Panc1 (cell line): ENCODE data around the gene RPS6KA6. TPM values are rescaled to one million over a fixed set of nuclear protein-coding genes. Genes with fewer than 3 reads are reported as not detected.
"Not testable (repeated sequence)": the region's sequence is repeated elsewhere in the genome, so short reads cannot be mapped to it uniquely, and the experiment has no call there.

Source experiments
- ATAC-seq: fragments of 200-7000 bp; cut with Tn5 transposase; 2 replicates; pipeline ENCODE4 v1.9.1; 2020; ENCODE audit warnings: mild to moderate bottlenecking, moderate library complexity
- BruUV-seq: library from RNA; stranded (reverse); fragments of 400-500 nt; replicated peaks from 2 replicates; lab custom pipeline; 2021; lab: Mats Ljungman, UMichigan
- CTCF ChIA-PET: fragments of 300-600 bp; sonication (Branson Sonifier 250); formaldehyde crosslinking; loops from one replicate; lab custom pipeline; 2022; ENCODE audit warnings: antibody characterized with exemption; lab: Charles Lee
- POLR2A ChIA-PET: fragments of 300-600 bp; sonication (Branson Sonifier 250); formaldehyde crosslinking; loops from one replicate; lab custom pipeline; 2022; ENCODE audit warnings: antibody characterized with exemption; lab: Charles Lee
- DNase-seq: peaks from one replicate; pipeline ENCODE4 v3.0.0-alpha.2; 2010; ENCODE audit warnings: low read depth, low spot score
- H3K27ac ChIP-seq: 2 replicates; pipeline ENCODE4 v1.5.1; 2011; ENCODE audit warnings: mild to moderate bottlenecking, low read length, inconsistent platforms
- H3K27me3 ChIP-seq: fragments of 200-500 bp; sonication (Bioruptor generic); 2 replicates; pipeline ENCODE4 v1.6.0; 2014; ENCODE audit warnings: low read length, inconsistent platforms; ENCODE audit not compliant: control insufficient read depth, insufficient read depth
- H3K36me3 ChIP-seq: fragments of 200-500 bp; sonication (Bioruptor generic); 2 replicates; pipeline ENCODE4 v1.5.1; 2014; ENCODE audit warnings: inconsistent platforms, mild to moderate bottlenecking, low read length, moderate library complexity; ENCODE audit not compliant: control insufficient read depth, insufficient read depth
- H3K4me1 ChIP-seq: 2 replicates; pipeline ENCODE4 v1.5.1; 2011; ENCODE audit warnings: inconsistent platforms, mild to moderate bottlenecking, low read length, moderate library complexity; ENCODE audit not compliant: control insufficient read depth, insufficient read depth
- H3K4me3 ChIP-seq, 2 experiments: 2 replicates each; pipeline ENCODE4 v1.5.1; 2011 to 2012; ENCODE audit warnings: low read depth in 2 of 2, low read length in 2 of 2, mild to moderate bottlenecking in 2 of 2, inconsistent platforms in 1 of 2, moderate library complexity in 1 of 2
- H3K9me3 ChIP-seq: fragments of 200-500 bp; sonication (Bioruptor generic); 2 replicates; pipeline ENCODE4 v1.5.1; 2014; ENCODE audit warnings: low read depth, mild to moderate bottlenecking, inconsistent platforms, low read length, moderate library complexity; ENCODE audit not compliant: control insufficient read depth, insufficient read depth
- CTCF ChIP-seq: fragments of 450-650 bp; IDR thresholded peaks from 2 replicates; pipeline ENCODE4 v1.5.1; 2017; ENCODE audit warnings: mild to moderate bottlenecking
- POLR2AphosphoS5 ChIP-seq: IDR thresholded peaks from 2 replicates; pipeline ENCODE4 v1.6.1; 2012; ENCODE audit warnings: mild to moderate bottlenecking, low read depth, low read length, moderate library complexity
- REST ChIP-seq, 2 experiments: IDR thresholded peaks; 2 replicates each; pipeline ENCODE4 v1.6.1; 2011 to 2012; ENCODE audit warnings: low read depth in 2 of 2, control low read depth in 1 of 2, low read length in 1 of 2, mild to moderate bottlenecking in 1 of 2, moderate library complexity in 1 of 2; ENCODE audit not compliant: insufficient read depth in 1 of 2
- SIN3A ChIP-seq: IDR thresholded peaks from 2 replicates; pipeline ENCODE4 v1.6.1; 2012; ENCODE audit warnings: low read depth, mild to moderate bottlenecking, low read length, moderate library complexity, borderline replicate concordance; ENCODE audit not compliant: insufficient read depth
- TCF7L2 ChIP-seq: IDR thresholded peaks from 2 replicates; pipeline ENCODE4 v1.6.1; 2011; ENCODE audit warnings: mild to moderate bottlenecking, low read depth, low read length, inconsistent platforms
- in situ Hi-C: cut with HindIII; loops from 2 replicates; pipeline ENCODE4 v1.10.0; 2016; ENCODE audit warnings: low sequenced_read_pairs, low pct_unique_long_range_greater_than_20kb
- intact Hi-C: fragments of 100-400 bp; cut with micrococcal nuclease; formaldehyde crosslinking; loops from one replicate; pipeline ENCODE4 v1.10.0; 2022; ENCODE audit not compliant: unreplicated experiment
- total RNA-seq: library from RNA; stranded (reverse); gene quantifications from one replicate; pipeline ENCODE4 v1.2.1, GENCODE V29; 2021; ENCODE audit not compliant: unreplicated experiment

The RPS6KA6 gene
- total RNA-seq, 1 experiment from 2014 or later, result 0.05 TPM

- DNase-seq (no peak), ATAC-seq (no peak)
- intact Hi-C loops, result no loop called here
- TF ChIP-seq POLR2AphosphoS5 (no peak), REST (IDR thresholded peaks at IDR 0.05; ENCODE audit: insufficient read depth in 1 of 2, low read depth in 2 of 2, low read length in 1 of 2) (no peak), TCF7L2 (no peak)
- Histone ChIP-seq H3K27me3 (no peaks in the 10 kb centered on the region), H3K9me3 (no peaks in the 10 kb centered on the region), H3K27ac (no peak overlapping the region), H3K36me3 (no peaks in the 10 kb centered on the region), H3K4me1 (no peaks in the 10 kb centered on the region), H3K4me3 (no peak overlapping the region)
- ChIA-PET POLR2A (no interaction called here), CTCF (no interaction called here)
- no TSS peak for BruUV-seq
- in situ Hi-C loops, result no loop called here
These were observed 88.9 kb downstream of the RPS6KA6 start for GRCh38 chrX:84099120-84099519.

- POLR2A ChIA-PET, CTCF ChIA-PET, intact Hi-C loops: not testable (repeated sequence)
These were observed 108.4 kb downstream of the RPS6KA6 start for GRCh38 chrX:84079479-84080197.

GRCh38 chrX:84078991-84079390 is 109.0 kb downstream of the RPS6KA6 start:
- no peak for ATAC-seq
- Histone ChIP-seq H3K9me3 (no peaks in the 10 kb centered on the region), H3K4me3 (no peak overlapping the region), H3K27ac (no peak overlapping the region), H3K36me3 (no peaks in the 10 kb centered on the region), H3K27me3 (no peaks in the 10 kb centered on the region), H3K4me1 (no peaks in the 10 kb centered on the region)
- in situ Hi-C loops (no loop called here), intact Hi-C loops (no loop called here)
- no TSS peak for BruUV-seq
- ChIA-PET POLR2A (no interaction called here), CTCF (no interaction called here)
- DNase-seq, result no peak
- TF ChIP-seq TCF7L2 (no peak), POLR2AphosphoS5 (no peak), REST (IDR thresholded peaks at IDR 0.05; ENCODE audit: insufficient read depth in 1 of 2, low read depth in 2 of 2, low read length in 1 of 2) (no peak), SIN3A (no peak), CTCF (no peak)

More at GRCh38 chrX:84079479-84080197, 108.4 kb downstream of the RPS6KA6 start:
- in situ Hi-C loops, H3K27ac ChIP-seq, ATAC-seq, H3K9me3 ChIP-seq, H3K36me3 ChIP-seq, H3K4me1 ChIP-seq, H3K4me3 ChIP-seq, H3K27me3 ChIP-seq, DNase-seq, BruUV-seq: not testable (repeated sequence)
